GM12873 (cell line): Measurements from ENCODE around the gene NMNAT3.

Experiments used
- TF ChIP-seq, protein P1 (sequence below): IDR thresholded peaks from 2 replicates; pipeline ENCODE4 v1.5.1; 2012; ENCODE audit warnings: low read depth, mild to moderate bottlenecking, moderate library complexity, low read length, control low read depth; ENCODE audit not compliant: insufficient read depth; ENCODE audit errors: missing control alignments

Gene NMNAT3

GRCh38 chr3:139689122-139689521 lies 11.3 kb upstream of the NMNAT3 start:
- TF ChIP-seq, protein P1, sequence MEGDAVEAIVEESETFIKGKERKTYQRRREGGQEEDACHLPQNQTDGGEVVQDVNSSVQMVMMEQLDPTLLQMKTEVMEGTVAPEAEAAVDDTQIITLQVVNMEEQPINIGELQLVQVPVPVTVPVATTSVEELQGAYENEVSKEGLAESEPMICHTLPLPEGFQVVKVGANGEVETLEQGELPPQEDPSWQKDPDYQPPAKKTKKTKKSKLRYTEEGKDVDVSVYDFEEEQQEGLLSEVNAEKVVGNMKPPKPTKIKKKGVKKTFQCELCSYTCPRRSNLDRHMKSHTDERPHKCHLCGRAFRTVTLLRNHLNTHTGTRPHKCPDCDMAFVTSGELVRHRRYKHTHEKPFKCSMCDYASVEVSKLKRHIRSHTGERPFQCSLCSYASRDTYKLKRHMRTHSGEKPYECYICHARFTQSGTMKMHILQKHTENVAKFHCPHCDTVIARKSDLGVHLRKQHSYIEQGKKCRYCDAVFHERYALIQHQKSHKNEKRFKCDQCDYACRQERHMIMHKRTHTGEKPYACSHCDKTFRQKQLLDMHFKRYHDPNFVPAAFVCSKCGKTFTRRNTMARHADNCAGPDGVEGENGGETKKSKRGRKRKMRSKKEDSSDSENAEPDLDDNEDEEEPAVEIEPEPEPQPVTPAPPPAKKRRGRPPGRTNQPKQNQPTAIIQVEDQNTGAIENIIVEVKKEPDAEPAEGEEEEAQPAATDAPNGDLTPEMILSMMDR, result no peak

DNA sequence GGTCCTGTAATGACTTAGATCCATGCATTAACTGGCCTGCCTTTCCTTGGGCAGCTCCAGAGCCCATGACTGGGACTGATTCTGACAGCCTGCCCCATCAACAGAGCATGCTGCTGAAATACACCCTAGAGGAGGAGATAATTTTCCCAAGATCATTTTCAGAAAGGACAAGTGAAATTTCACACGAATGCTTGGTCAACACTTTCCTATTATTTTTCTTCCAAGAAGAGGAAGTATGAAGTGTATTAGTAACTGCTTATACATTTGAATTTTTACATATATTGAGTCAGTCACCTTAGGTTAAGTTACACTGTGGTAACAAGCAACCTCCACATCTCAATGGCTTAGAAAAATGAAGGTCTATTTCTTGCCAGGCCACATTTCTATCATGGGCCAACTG lies 9.7 kb upstream of the NMNAT3 start:
- TF ChIP-seq, protein P1, result no peak

GRCh38 chr3:139686624-139687023 lies 8.9 kb upstream of the NMNAT3 start:
- TF ChIP-seq, protein P1, result no peak

- TF ChIP-seq, protein P1, result no peak
These were observed 8.4 kb upstream of the NMNAT3 start for GRCh38 chr3:139686206-139686605.

GRCh38 chr3:139679220-139679775 lies 1.5 kb upstream of the NMNAT3 start:
- TF ChIP-seq, protein P1, result no peak

- TF ChIP-seq, protein P1, result no peak
These were observed 962 bp downstream of the NMNAT3 start for GRCh38 chr3:139676632-139677387.

DNA sequence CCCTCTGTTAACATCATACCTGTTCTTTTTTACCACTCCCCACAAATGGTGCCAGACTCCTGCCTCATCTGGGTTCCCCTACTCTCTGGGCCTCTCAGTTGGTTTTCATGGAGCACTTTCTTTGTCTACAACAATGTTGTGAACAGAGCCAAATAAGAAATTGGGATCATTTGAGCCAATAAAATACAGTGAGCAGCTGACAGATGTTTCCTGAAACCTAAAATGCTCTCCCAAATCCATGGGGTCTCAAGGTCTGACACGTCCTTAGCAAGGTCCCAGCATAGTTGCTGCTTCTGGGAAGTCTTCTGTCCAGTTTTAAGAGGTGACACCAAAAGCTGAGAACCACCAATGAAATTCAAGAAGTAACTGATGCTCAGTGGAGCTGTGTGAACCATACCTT lies 1.7 kb downstream of the NMNAT3 start:
- TF ChIP-seq, protein P1, result no peak
